Activated naive CD8-positive, alpha-beta T cell treated with anti-CD3 and anti-CD28 coated beads, Interleukin-2, amount 50 U/mL, for 16 hours (primary cell): Measurements from ENCODE around the gene TOMM5.

Experiments used
- DNase-seq: peaks from one replicate; pipeline ENCODE4 v3.0.0-alpha.2; 2020; ENCODE audit warnings: low read depth, low spot score

The TOMM5 gene

GRCh38 chr9:37592108-37592951 lies at the start of gene TOMM5:
Gene TOMM5 (minus strand): TSS chr9:37592597. CDS start chr9:37592532, 65 bp downstream.
- DNase-seq, result peak; percentile 82

- no peak for DNase-seq
These were observed 48.9 kb upstream of the TOMM5 start for GRCh38 chr9:37641331-37641730.

- DNase-seq, result no peak
These were observed 47.8 kb upstream of the TOMM5 start for GRCh38 chr9:37640246-37640645.

GRCh38 chr9:37639841-37640240 lies 47.4 kb upstream of the TOMM5 start:
- no peak for DNase-seq

- DNase-seq, result no peak
These were observed 46.8 kb upstream of the TOMM5 start for GRCh38 chr9:37639109-37639762.

- DNase-seq, result no peak
These were observed 44.4 kb upstream of the TOMM5 start for GRCh38 chr9:37636511-37637448.

- DNase-seq, result no peak
These were observed 43.4 kb upstream of the TOMM5 start for GRCh38 chr9:37635808-37636207.

- no peak for DNase-seq
These were observed 40.1 kb upstream of the TOMM5 start for GRCh38 chr9:37632479-37632878.

GRCh38 chr9:37626708-37627292 lies 34.4 kb upstream of the TOMM5 start:
- DNase-seq, result no peak

GRCh38 chr9:37625758-37626147 lies 33.4 kb upstream of the TOMM5 start:
- no peak for DNase-seq

- DNase-seq, result no peak
These were observed 32.8 kb upstream of the TOMM5 start for GRCh38 chr9:37625036-37625757.

- DNase-seq, result no peak
These were observed 31.7 kb upstream of the TOMM5 start for GRCh38 chr9:37624073-37624472.

- DNase-seq, result no peak
These were observed 30.9 kb upstream of the TOMM5 start for GRCh38 chr9:37623267-37623666.

GRCh38 chr9:37622462-37622861 lies 30.1 kb upstream of the TOMM5 start:
- DNase-seq, result no peak

- DNase-seq, result no peak
These were observed 29.1 kb upstream of the TOMM5 start for GRCh38 chr9:37621273-37622121.

- DNase-seq, result no peak
These were observed 28.0 kb upstream of the TOMM5 start for GRCh38 chr9:37620396-37620795.

- no peak for DNase-seq
These were observed 27.4 kb upstream of the TOMM5 start for GRCh38 chr9:37619806-37620205.

- no peak for DNase-seq
These were observed 26.4 kb upstream of the TOMM5 start for GRCh38 chr9:37618817-37619216.

GRCh38 chr9:37617832-37618231 lies 25.4 kb upstream of the TOMM5 start:
- no peak for DNase-seq

- no peak for DNase-seq
These were observed 24.8 kb upstream of the TOMM5 start for GRCh38 chr9:37617161-37617560.
